Activated naive CD4-positive, alpha-beta T cell treated with anti-CD3 and anti-CD28 coated beads for 36 hours (primary cell): ENCODE results near the gene MFAP4. TPM values are rescaled to one million over a fixed set of nuclear protein-coding genes. Genes with fewer than 3 reads are reported as not detected.

Source experiments
- CTCF ChIA-PET: fragments of 350-600 bp; sonication (Branson Sonifier 250); formaldehyde crosslinking; loops from one replicate; lab custom pipeline; 2021; ENCODE audit warnings: antibody characterized with exemption; lab: Charles Lee
- DNase-seq: peaks from one replicate; pipeline ENCODE4 v3.0.0-alpha.2; 2020
- H3K27ac Mint-ChIP-seq: one replicate; pipeline ENCODE4 v1.8.0; 2021; ENCODE audit warnings: mild to moderate bottlenecking, mixed read lengths
- H3K27me3 Mint-ChIP-seq: one replicate; pipeline ENCODE4 v1.8.0; 2021; ENCODE audit warnings: low read depth, mixed read lengths
- H3K36me3 Mint-ChIP-seq: one replicate; pipeline ENCODE4 v1.8.0; 2021; ENCODE audit warnings: low read depth, mixed read lengths
- H3K4me1 Mint-ChIP-seq: one replicate; pipeline ENCODE4 v1.8.0; 2021; ENCODE audit warnings: low read depth, mixed read lengths
- H3K4me3 Mint-ChIP-seq: one replicate; pipeline ENCODE4 v1.8.0; 2021; ENCODE audit warnings: mild to moderate bottlenecking, moderate library complexity, mixed read lengths
- H3K9me3 Mint-ChIP-seq: one replicate; pipeline ENCODE4 v1.8.0; 2021; ENCODE audit warnings: mixed read lengths
- intact Hi-C: fragments of 100-400 bp; cut with micrococcal nuclease; formaldehyde crosslinking; loops from one replicate; pipeline ENCODE4 v1.15.1; 2023
- microRNA-seq: library from miRNA; unstranded; fragments of <30 nt; microRNA quantifications from one replicate; pipeline ENCODE4 v1.2.0, GENCODE V29; 2022; ENCODE audit warnings: borderline microRNAs expressed, borderline replicate concordance
- total RNA-seq, 2 experiments: library from RNA; stranded (reverse); gene quantifications; one replicate each; pipeline ENCODE4 v1.2.3, GENCODE V29; 2021

MFAP4 gene
- total RNA-seq, 2 experiments from 2014 or later, result not detected

DNA sequence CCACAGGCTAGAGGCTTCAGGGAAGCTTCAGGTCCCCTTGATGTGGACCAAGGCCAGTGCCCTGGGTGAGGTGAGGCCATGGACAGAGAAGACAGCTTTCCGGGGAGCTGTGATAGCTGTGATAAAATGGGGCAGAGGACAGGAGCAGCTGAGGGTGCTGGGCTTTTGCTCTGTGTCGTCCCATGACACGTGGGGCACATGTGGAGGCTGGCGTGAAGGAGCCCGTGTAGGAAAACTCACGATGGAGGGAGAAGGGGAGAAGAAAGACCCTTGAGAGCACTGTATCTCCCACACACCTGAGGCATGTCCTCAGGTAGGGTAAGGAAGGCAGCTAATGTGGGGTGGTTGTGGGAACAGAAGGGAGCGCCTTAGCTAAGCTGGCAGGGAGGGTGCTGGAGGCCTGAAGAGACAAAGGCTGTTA is 45.8 kb downstream of the MFAP4 start:
- no peak for DNase-seq
- CTCF ChIA-PET, result no interaction called here
- Mint-ChIP-seq H3K9me3 (no peaks in the 10 kb centered on the region), H3K36me3 (no peaks in the 10 kb centered on the region), H3K4me3 (no peak overlapping the region), H3K27me3 (peaks cover 16% of the 10 kb centered on the region), H3K27ac (no peak overlapping the region), H3K4me1 (no peaks in the 10 kb centered on the region)
- intact Hi-C loops, result no loop called here

DNA sequence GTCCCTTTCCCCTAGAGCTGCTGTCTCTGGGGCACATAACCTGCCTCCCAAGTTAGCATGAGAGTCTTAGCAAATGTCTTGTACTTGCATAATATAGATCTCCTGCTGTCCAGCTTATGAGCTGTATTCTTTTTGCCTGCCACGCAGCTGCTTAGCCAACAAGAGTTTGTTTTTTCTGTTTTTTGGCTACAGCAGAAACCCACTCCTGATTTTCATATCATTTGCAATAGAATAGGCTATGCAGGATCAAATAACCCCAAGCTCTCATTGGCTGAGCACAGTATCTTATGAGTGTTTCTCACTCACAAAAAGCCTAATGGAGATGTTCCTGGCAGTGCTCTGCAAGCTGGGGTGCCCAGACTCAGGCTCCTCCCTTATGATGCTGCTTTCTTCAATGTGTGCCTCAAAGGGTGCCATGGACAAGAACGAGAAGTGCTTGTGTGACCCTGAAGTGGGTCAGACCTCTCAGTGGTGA is 47.6 kb downstream of the MFAP4 start:
- Mint-ChIP-seq H3K27me3 (peaks cover 20% of the 10 kb centered on the region), H3K36me3 (no peaks in the 10 kb centered on the region), H3K9me3 (no peaks in the 10 kb centered on the region), H3K4me1 (no peaks in the 10 kb centered on the region), H3K27ac (no peak overlapping the region), H3K4me3 (no peak overlapping the region)
- CTCF ChIA-PET, result interaction anchor here (1.6 to 2.1 kb wide), 2 partner anchors 8 to 17 kb away, joined by 3 to 11 read pairs; no protein-coding TSS in a partner anchor
- DNase-seq, result no peak
- intact Hi-C loops, result no loop called here

- intact Hi-C loops, result no loop called here
- CTCF ChIA-PET, result interaction anchor here (0.5 to 2.1 kb wide), 8 partner anchors 9 to 473 kb away, joined by 3 to 11 read pairs (median 3); partner anchors contain the start of gene MAPK7
Observed at GRCh38 chr17:19338031-19338990, 48.7 kb downstream of the MFAP4 start.

DNA sequence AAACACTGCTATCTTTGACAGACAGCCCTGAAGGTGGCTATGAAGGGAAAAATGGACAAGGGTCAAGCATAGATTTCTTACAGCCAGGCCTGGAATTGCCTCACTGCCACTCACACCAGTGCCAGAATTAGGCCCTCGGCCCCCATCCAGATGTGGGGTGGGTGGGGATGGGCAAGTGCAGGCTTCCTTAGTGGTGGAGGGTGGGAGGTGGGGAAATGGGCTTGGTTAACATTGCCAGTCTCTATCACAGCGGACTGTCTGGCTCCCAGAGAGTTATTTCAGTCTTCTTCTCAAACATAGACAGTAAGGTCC is 49.3 kb downstream of the MFAP4 start:
- Mint-ChIP-seq H3K27me3 (peaks cover 20% of the 10 kb centered on the region), H3K27ac (no peak overlapping the region), H3K9me3 (no peaks in the 10 kb centered on the region), H3K4me3 (no peak overlapping the region), H3K36me3 (no peaks in the 10 kb centered on the region), H3K4me1 (peaks cover 4% of the 10 kb centered on the region)
- no peak for DNase-seq
- CTCF ChIA-PET, result interaction anchor here (0.5 to 2.1 kb wide), 5 partner anchors 10 to 208 kb away, joined by 3 to 11 read pairs (median 3); no protein-coding TSS in a partner anchor
- intact Hi-C loops, result no loop called here

More at GRCh38 chr17:19338031-19338990, 48.7 kb downstream of the MFAP4 start:
- Mint-ChIP-seq H3K9me3 (no peaks in the 10 kb centered on the region), H3K4me3 (no peak overlapping the region), H3K4me1 (peaks cover 2% of the 10 kb centered on the region), H3K27me3 (peaks cover 20% of the 10 kb centered on the region), H3K27ac (no peak overlapping the region), H3K36me3 (no peaks in the 10 kb centered on the region)
- peak; percentile 77 for DNase-seq

- Mint-ChIP-seq H3K4me1 (peaks cover 6% of the 10 kb centered on the region), H3K9me3 (no peaks in the 10 kb centered on the region), H3K4me3 (no peak overlapping the region), H3K36me3 (no peaks in the 10 kb centered on the region), H3K27me3 (peaks cover 19% of the 10 kb centered on the region), H3K27ac (no peak overlapping the region)
- intact Hi-C loops, result no loop called here
- DNase-seq, result no peak
- CTCF ChIA-PET, result interaction anchor here (0.7 to 2.1 kb wide), 3 partner anchors 15 to 208 kb away, joined by 3 to 11 read pairs (median 4); no protein-coding TSS in a partner anchor
Observed at GRCh38 chr17:19336938-19337711, 49.9 kb downstream of the MFAP4 start.

DNA sequence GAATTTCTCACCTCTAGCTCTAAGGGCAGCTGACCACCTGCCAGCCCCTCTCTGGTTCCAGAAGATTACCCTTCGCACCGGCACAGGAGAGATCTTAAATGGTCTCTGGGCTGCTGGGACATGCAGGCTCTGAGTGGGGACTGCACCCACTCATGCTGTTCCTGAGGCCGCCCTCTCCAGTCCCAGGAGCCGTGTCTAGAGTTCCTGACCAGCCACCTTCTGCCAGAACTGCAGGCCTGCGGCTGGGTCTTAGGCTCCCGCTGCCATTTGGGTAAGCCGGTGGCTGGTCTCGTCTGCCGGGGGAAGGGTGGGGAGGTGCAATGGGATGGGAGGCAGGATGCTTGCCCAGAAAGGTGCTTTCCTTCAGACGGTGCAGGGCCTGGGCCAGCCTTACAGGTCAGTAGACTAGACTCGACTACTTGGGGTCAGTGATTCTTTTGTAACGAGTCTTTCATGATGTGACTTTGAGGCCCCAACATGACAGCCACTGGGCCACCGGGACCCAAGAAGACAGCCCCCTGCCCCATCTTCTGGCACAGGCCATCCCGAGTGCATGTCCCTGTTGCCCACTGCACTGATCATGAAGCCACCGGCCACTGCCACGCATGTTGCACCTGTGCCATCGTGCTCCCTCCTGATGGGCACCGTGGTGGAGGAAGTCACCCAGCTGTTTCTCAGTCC is 50.9 kb downstream of the MFAP4 start:
- intact Hi-C loops, result no loop called here
- Mint-ChIP-seq H3K4me3 (no peak overlapping the region), H3K4me1 (peaks cover 6% of the 10 kb centered on the region), H3K9me3 (no peaks in the 10 kb centered on the region), H3K27me3 (peaks cover 11% of the 10 kb centered on the region), H3K27ac (no peak overlapping the region), H3K36me3 (no peaks in the 10 kb centered on the region)
- DNase-seq, result no peak
- CTCF ChIA-PET, result no interaction called here

- Mint-ChIP-seq H3K9me3 (no peaks in the 10 kb centered on the region), H3K4me1 (peaks cover 6% of the 10 kb centered on the region), H3K4me3 (no peak overlapping the region), H3K27ac (no peak overlapping the region), H3K27me3 (peaks cover 11% of the 10 kb centered on the region), H3K36me3 (no peaks in the 10 kb centered on the region)
- intact Hi-C loops, result no loop called here
- no peak for DNase-seq
- CTCF ChIA-PET, result no interaction called here
Observed at GRCh38 chr17:19334331-19334730, 52.7 kb downstream of the MFAP4 start.

- H3K36me3 Mint-ChIP-seq, result no peaks in the 10 kb centered on the region
- H3K4me3 Mint-ChIP-seq, result no peak overlapping the region
- H3K27ac Mint-ChIP-seq, result no peak overlapping the region
- peaks cover 7% of the 10 kb centered on the region for H3K27me3 Mint-ChIP-seq
- no peaks in the 10 kb centered on the region for H3K9me3 Mint-ChIP-seq
- intact Hi-C loops, result no loop called here
- no peak for DNase-seq
- H3K4me1 Mint-ChIP-seq, result peaks cover 6% of the 10 kb centered on the region
- CTCF ChIA-PET, result no interaction called here
Observed at GRCh38 chr17:19333736-19334290, 53.2 kb downstream of the MFAP4 start.

Small RNA genes lying within 50 kb of the gene (microRNA-seq; reads per million reads assigned to microRNA genes)
- 606 reads per million, percentile 80 among the genes with 10 or more reads in this experiment for gene MIR1180

Other genes starting within 250 kb of the MFAP4 start
- 1 to 10 TPM; 5.4 to 5.6 TPM for gene EPN2, start 149.8 kb downstream of the MFAP4 start, total RNA-seq
- 1 to 10 TPM; 8.7 TPM for gene B9D1, start 24.5 kb downstream of the MFAP4 start, total RNA-seq
- 10 to 100 TPM in 1 of 2 experiments, 1 to 10 TPM in 1; 8.7 to 10.7 TPM for gene MAPK7, start 8.7 kb downstream of the MFAP4 start, total RNA-seq
- under 1 TPM; 0.31 to 0.32 TPM for gene RNF112, start 24.0 kb upstream of the MFAP4 start, total RNA-seq
- gene SLC47A1, start 146.7 kb upstream of the MFAP4 start, total RNA-seq, result under 1 TPM; 0.30 to 0.33 TPM